ENCODE data around the gene ORM1.
"Not testable (repeated sequence)": the region's sequence is repeated elsewhere in the genome, so short reads cannot be mapped to it uniquely, and the experiment has no call there.

Gene ORM1

DNA sequence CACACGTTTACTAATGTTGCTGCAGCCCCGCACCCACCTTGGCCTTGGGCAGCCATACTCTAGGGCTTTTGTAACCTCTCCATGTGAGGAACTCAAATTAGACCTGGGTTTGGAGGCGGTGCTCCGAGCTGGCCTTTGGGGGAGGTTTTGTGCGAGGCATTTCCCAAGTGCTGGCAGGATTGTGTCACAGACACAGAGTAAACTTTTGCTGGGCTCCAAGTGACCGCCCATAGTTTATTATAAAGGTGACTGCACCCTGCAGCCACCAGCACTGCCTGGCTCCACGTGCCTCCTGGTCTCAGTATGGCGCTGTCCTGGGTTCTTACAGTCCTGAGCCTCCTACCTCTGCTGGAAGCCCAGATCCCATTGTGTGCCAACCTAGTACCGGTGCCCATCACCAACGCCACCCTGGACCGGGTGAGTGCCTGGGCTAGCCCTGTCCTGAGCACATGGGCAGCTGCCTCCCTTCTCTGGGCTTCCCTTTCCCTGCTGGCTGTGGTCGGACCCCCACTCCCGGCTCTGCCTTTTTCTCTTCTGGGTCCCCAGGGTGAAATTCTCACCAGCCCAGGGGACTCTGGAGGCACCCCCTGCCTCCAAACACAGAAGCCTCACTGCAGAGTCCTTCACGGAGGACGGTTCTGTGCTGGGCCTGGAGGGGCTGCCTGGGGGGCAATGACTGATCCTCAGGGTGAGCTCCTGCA, at the start of gene ORM1:
Gene ORM1, plus strand, starts transcription at position 268 of the 701 bp plus-strand sequence. Its CDS starts 36 bp downstream, at position 304.
- DNase-seq (ENCODE audit: low read depth), result not testable (repeated sequence)

DNA sequence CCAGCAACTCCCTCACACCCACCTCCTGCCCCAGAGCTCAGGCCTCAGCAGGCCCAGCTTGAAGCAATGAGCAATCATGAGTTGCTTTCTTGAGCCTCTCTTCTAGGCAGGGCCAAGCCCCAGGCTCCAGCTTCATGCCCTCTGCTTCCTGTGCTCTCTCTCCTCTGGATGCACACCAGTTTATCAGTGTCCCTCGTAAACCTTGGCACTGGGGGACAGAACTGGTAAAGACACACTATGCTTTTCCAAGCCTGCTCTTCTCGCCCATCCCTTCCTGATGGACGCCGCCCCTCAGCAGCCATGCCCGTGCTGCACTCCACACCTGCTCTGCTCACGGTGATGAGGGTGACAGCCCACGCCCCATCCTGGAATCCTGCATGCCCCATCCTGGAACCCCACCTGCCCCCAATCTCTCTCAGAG, 49.4 kb upstream of the ORM1 start:
- DNase-seq (ENCODE audit: low read depth), result no peak

DNA sequence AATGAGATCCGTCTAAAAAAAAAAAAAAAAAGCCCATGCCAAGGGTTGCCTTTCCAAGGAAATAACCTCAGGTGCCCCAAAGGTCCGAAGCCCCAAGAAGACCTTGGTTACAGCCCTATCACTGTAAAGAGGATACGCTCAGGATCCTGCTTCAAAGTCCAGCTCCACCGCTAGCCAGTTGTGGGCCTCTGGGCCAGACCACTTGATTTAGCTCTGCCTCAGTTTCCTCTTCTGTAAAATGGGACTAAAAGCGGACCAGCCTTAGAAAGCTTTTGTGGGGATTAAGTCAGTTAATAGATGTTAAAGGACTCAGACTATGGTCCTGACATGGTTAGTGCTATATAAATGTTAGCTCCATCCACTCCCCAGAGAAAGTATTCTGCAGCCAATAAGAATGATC, 48.7 kb upstream of the ORM1 start:
- no peak for DNase-seq (ENCODE audit: low read depth)

DNA sequence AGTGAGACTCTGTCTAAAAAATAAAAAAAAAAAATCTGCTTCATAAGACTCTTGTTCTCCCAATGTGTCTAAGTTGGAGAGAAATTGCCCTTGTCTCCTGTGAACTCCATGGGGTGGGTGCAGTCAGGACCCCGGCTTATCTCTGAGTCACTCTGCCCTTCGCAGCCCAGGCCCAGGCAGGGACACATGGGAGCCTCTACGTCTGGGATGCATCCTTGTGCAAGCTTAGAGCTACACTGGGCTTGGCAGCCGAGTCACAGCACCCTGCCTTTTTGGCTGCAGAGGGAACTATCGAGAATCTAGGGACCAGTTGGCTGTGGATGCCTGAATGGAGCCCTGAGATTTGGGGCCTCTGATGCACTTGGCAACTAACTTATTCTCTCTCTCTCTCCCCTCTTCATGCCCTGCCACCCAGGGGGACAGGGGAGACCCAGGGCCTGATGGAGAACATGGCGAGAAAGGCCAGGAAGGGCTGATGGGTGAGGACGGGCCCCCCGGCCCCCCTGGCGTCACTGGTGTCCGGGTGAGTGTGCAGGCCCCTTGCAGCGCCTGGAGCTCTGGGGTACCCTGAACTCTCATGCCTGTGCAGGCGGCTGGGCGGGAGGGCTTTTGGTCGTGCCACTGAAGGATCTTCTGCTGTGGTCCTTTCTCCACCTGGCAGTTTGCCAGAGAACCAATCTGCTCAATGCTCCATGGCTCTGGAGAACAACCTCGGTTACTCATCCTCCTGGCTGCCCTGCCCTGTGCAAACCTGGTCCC, 47.5 kb upstream of the ORM1 start:
- DNase-seq (ENCODE audit: low read depth), result no peak

DNA sequence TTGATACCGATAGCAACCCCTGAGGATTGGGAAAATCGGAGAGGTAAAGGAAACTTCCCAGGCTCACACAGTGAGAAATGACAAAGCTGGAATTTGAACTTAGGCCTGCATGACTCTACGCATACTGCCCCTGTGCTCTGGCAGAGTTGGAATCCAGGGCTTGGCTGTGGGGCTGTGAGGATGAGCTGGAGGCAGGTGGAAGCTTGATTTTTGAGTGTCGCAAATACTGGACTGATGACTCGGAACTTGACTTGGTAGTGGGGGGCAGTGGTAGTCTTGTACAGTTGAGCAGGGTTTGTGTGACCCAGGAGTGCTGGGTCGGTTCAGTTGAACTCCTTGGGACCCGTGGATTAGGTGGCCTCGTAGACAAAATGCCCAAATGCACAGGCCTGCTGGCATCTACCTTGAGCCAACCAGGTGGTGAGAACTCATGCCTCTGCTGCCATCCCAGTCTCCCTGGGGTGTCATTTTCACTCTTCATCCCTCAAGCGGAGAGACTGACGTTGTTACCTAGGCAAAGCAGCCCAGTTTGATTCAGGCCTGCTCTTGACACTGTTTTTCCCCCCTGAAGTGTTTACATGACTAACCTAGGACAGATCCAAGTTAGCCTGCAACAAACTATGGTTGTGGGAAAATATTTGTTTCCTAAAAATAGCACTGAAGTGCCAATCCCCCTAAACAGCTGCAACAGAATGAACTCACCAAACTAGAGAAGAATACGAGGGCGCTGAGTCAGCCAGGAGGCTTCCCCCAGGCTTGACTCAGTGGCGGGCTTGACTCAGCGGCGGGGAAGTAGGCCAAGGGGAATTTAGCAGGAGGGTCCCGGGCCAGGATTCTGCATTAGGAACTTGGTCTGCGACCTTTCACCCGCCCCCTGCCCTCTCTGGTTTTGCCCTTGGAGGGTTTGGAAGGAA, 45.7 kb upstream of the ORM1 start:
- DNase-seq (ENCODE audit: low read depth), result no peak

DNA sequence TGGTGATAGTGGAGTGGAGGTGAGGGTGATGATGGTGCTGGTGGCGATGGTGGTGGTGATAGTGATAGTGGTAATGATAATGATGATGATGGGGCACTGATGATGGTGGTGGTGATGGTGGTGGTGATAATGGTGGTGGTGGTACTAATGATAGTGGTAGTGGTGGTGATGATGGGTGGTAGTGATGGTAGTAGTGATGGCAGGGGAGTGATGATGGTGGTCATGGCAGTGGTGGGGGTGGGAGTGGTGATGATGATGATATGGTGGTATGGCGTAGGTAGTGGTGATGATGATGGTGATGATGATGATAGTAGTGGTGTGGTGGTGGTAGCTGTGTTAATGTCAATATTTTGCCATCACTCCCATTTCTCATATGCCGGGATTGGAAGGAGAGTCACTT, 44.5 kb upstream of the ORM1 start:
- DNase-seq (ENCODE audit: low read depth), result no peak

DNA sequence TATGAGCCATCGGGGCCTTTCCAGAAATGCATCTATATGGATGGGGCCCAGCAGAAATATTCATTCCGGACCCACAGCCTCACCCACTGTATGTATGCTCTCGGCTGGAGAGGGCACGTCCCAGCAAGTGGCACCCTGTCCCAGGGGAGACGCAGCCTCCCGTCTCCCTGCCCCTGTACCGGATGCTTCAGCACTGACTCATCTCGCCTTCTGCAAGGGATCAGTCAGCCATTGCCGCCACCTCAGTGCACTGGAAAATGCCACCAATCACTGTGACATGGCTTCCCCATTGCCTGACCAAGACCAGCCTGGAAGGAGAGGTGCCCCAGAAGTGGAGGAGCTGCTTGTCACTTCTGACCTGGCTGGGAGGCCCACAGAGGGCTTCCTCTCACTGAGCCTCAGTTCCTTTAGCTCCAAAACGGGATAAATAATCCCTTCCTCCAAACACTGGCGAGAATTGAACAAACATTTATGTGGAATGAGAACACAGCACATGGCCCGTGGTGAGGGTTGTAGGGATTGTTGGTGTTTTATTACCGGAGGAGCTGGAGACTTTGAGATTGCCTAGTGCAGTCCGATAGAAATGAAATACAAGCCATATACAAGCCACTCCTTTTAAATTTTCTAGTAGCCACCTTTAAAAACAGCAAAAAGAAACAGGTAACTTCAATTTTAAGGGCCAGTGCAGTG, 43.9 kb upstream of the ORM1 start:
- DNase-seq (ENCODE audit: low read depth), result no peak

DNA sequence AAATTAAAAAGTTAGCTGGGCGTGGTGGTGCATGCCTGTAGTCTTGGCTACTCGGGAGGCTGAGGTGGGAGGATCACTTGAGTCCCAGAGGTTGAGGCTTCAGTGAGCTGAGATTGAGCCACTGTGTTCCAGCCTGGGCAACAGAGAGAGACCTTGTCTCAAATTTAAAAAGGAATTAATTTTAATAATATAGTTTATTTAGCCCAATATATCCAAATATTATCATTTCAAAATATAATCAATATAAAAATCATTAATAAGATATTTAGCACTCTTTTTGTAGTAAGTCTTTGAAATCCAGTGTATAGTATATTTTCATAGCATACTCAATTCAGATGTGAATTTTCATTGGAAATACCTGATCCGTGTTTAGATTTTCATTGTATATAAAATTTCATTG, 43.2 kb upstream of the ORM1 start:
- no peak for DNase-seq (ENCODE audit: low read depth)

DNA sequence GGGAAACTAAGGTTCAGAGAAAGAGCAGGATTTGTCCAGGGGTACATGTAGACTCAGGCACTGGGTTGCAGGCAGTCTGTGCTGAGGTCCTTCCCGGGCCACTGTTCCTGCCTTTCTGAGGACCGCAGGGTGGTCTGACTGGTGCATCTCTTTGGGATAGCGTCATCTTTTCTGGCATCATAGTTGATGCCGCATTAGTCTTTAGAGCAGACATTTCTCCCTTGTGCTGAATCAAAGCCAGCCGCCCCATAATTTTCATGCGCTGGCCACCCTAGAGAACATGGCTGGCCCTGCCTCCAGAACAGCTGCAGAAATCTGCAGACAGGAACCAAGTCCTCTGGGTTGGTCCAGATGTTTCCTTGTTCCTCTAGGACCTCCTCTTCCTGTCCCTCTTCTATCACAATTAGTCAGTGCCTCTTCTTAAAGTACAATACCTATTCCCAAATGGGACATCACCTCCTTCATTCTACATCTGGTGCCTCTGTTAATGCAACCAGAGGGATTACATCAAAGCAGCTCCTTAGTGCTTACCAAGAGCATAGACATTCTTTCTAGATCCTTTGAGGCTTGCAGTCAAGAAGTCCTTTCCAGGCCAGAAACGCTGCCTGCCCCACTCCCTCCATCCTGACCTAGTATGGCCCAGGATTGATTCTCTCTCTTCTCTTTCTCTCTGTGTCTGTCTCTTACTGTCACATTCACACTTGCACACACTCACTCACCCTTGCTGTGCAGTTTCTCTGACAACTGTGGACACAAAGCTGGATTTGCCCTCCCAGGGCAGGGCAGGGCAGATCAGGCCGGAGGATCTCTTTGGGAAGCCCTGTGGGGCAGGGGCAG, 42.0 kb upstream of the ORM1 start:
- DNase-seq (ENCODE audit: low read depth), result no peak

DNA sequence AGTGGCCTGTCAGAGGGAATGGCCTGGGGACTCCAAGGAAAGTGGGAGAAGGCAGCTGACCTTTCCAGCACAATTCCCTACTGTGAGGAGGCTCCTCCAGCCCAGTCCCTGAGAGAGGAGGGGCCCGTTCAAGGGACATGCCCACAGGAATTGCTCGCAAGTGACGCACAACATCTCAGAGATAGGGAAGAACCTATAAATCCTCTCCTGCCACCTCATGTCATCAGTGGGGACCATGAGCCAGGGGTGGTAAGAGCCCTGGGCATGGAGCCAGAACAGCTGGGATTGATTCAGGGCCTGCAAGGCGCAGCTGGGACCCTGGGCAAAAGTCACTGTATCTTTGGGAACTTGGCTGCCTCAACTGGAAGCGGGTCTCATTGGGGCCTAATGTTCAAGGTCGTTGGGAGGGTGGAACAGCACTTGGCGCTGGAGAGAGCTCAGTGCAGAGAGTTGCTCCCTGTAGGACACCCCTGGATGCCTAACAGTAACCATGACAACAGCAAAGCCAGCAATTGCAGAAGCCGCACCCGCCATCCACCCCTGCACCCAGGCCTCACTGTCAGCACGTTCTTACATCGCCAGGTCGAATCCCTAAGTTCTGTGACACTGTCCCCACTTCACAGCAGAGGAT, 41.3 kb upstream of the ORM1 start:
- DNase-seq (ENCODE audit: low read depth), result no peak

DNA sequence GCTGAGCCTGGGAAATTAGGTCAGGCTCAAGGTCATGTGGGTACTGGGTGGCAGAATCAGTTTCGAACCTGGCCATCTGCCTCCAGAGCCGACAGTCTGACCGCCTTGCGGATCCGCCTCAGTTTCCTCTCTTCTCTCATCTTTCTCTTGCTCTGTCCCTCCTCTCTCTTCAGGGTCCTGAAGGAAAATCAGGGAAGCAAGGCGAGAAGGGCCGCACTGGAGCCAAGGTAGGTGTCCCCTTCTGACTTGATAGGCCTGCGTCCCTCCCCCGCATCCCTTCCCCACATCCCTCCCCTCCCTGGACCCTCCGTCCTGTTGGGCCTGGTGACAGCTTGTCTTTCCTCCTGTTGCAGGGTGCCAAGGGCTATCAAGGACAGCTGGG, 40.8 kb upstream of the ORM1 start:
- no peak for DNase-seq (ENCODE audit: low read depth)

DNA sequence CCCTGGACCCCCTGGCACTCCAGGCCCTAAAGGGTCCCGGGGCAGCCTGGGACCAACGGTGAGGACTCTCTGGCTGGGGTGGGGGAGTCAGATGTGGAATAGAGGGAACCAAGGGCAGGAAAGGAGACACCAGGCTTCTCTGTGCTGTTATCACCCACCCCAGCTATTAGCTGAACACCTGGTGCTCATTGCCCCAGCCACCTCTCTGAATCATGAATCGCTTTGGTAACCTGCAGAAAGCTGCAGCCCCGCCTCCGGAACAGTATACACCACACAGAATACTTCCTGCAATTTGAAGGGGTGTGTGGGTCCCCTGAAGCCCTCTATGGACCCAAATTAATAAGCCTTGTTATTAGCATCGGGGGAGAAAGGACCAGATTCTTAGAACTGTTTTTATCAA, 40.4 kb upstream of the ORM1 start:
- no peak for DNase-seq (ENCODE audit: low read depth)

DNA sequence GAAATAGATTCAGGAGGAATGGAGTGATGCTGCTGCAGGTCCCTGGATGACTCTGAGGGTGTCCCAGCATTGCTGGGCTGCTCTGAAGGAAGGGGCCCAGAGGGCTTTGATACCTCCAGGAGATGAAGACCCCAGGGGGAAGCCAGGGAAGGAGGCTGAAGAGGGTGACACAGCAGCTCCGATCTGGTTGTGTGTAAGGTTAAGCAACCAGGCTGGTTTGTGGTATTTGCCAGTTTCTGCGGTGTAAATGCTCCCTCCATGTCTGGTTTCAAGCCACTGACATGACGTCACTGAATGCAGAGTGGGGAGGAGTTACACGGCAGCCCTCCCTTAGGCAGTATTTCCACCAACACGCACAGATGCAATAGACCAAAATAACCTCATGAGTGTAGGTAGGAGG, 40.0 kb upstream of the ORM1 start:
- DNase-seq (ENCODE audit: low read depth), result no peak

DNA sequence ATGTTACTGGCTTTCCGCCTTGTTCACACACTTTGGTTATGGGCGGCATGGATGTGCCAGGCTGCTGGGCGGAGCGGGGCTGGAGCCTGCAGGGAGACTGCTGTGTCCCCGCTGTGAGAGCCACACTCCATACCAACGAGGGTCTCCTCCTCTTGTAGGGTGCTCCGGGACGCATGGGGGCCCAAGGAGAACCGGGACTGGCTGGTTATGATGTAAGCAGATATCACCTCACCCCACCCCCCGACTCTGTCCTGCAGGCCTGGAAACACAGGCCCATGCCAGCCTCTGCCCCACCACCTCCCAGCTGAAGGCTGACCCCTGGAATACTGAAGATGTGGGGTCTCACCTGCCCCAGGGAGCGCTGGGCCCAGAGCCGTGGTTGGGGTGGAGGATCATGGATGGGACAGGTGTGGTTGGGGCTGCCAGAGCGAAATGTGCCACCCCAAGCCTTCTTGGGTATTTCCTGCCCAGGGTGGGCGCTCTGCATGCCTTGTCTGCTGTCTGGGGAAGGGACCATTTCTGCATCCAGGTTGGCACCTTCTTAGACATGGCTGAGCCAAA, 39.3 kb upstream of the ORM1 start:
- no peak for DNase-seq (ENCODE audit: low read depth)

DNA sequence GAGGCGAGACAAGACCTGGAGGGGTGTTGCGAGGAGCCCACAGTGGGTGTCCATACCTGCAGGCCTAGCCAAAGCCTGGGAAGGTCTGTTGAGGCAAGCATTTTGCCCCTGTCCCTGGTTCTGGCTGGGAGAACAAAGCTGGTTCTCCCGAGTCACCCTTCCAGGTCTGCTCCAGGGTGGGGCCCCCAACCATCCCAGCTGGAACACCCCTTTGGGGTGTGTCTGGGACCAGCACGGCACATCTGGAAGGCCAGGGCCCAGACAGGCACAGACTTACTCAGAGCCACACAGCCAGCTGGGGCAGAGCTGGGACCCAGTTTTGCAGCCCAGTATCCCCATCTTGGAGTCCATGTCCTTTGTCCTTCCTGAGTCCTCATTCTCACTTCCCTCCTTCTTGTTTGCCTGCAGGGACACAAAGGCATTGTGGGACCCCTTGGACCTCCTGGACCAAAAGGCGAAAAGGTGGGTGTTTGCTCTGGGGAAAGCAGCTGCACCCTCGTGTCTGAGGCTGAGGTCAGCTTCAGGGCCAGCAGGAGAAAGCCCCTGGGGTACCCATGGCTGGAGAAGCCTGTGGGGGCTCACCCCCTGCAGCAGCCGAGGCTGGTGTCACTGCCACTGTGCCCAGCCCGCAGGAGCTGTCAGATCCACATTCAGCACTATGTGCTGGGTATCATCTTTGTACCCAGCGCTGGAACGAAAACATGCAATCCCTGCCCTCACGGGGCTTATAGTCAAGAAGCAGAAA, 38.4 kb upstream of the ORM1 start:
- no peak for DNase-seq (ENCODE audit: low read depth)

DNA sequence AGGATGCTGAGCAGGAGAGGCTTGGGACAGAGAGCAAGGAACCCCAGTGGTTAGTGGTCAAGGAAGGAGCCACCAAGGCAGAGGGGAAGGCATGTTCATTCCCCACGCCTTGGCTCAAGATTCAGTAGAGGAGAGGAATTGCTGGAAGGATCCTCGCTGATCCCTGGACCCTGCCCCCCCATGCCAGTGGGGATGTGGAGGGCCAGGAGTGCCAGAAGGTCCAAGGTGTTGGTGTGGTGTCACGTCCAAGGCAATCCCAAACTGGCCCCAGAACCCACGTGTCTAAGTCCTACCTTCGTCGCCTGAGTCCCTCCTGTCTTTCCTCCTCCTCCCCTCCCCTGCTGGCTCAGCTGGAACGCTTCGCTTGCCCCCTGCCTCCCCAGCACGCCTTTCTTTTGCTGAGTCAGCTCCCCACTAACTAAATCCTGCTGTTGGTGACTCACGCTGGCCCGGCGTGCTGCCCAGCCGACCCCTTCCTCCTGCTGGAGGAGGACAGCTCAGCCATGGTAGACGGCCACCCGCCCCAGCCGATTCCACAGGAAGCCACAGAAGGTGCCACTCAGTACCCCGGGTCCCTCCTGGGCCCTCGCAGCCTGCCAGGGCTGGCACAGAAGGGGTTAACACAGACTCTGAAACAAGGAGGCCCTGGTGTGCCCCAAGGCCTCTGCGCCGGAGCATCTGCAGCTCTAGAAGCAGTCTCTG, 37.6 kb upstream of the ORM1 start:
- DNase-seq (ENCODE audit: low read depth), result no peak

DNA sequence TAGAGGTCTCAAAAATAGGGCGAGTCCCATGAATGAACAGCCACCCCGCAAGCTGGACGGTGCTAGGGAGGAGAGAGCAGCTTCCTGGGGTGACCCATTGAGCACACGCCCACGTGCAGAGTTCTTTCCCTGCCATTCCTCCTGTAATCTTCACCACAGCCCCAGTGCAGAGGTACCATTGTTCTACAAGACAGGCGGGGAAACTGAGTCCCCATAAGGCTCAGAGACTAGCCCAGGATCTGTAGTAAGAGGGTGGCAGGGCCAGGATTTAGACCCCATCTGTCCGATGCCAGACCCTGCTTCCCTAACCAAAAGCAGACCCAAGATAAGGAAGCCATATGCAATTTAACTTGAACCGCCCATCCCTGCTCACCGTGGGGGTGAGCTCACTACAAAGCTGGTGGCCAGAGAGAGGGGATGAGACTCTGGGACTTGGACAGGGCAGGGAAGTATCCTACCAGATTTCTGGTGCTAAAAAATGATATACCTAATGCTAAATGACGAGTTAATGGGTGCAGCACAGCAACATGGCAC, 36.7 kb upstream of the ORM1 start:
- no peak for DNase-seq (ENCODE audit: low read depth)

DNA sequence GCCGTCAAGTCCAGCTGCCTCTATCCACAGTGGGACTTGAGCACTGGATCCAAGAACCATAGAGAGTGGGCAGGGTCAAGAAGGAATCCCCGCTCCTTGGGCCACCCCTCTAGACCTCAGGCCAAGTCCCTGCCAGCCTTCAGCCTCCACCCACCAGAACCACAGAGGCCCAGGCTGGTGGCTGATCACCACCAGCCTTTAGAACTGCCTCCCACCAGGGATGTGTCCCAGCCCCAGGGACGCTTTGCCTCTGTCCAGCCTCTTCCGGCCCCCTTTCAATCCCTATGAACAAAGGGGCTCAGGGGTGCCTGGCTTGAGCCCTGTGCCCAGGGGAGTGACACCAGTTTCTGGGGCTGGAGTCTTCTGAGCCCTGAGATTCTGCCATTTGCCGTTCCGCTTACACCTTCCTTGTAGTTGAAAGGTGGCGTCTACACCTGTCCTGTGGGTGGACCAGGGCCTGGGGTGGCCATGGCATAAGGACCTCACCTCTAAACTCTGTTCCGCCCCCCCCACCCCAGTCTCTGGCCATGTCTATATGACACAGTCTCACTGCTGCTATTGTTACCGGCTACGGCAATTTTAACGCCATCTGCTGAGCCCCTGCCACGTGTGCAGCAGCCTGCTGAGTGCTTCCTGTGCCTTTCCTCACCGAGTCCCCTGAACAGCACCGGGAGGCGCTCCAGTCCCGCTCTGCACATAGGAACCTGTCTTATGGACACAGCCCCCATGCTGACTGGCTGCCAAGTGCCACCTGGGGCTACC, 35.7 kb upstream of the ORM1 start:
- DNase-seq (ENCODE audit: low read depth), result no peak

All from CMK (cell line).